ENCODE results near the gene RRP12. TPM values are rescaled to one million over a fixed set of nuclear protein-coding genes. Genes with fewer than 3 reads are reported as not detected.
"Not testable (repeated sequence)": the region's sequence is repeated elsewhere in the genome, so short reads cannot be mapped to it uniquely, and the experiment has no call there.

RRP12 gene
- total RNA-seq, 2 donors from 2014 or later, result 11.5 to 30.4 TPM

- no peak overlapping the region for H3K4me3 ChIP-seq
- no peak overlapping the region for H3K9ac ChIP-seq (ENCODE audit: low read depth in 2 of 2, low read length in 2 of 2)
- no peaks in the 10 kb centered on the region for H3K4me1 ChIP-seq
- TF ChIP-seq, protein P1, sequence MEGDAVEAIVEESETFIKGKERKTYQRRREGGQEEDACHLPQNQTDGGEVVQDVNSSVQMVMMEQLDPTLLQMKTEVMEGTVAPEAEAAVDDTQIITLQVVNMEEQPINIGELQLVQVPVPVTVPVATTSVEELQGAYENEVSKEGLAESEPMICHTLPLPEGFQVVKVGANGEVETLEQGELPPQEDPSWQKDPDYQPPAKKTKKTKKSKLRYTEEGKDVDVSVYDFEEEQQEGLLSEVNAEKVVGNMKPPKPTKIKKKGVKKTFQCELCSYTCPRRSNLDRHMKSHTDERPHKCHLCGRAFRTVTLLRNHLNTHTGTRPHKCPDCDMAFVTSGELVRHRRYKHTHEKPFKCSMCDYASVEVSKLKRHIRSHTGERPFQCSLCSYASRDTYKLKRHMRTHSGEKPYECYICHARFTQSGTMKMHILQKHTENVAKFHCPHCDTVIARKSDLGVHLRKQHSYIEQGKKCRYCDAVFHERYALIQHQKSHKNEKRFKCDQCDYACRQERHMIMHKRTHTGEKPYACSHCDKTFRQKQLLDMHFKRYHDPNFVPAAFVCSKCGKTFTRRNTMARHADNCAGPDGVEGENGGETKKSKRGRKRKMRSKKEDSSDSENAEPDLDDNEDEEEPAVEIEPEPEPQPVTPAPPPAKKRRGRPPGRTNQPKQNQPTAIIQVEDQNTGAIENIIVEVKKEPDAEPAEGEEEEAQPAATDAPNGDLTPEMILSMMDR (IDR thresholded peaks at IDR 0.05), result peak; percentile 28
- no peaks in the 10 kb centered on the region for H3K36me3 ChIP-seq
- H3K9me3 ChIP-seq, result no peaks in the 10 kb centered on the region
- no peaks in the 10 kb centered on the region for H3K27me3 ChIP-seq
- no peak overlapping the region for H3K27ac ChIP-seq
- DNase-seq, result peak; percentile 29
- intact Hi-C loops (cut with DNase I), result no loop called here
Observed at GRCh38 chr10:97355571-97355975, 45.6 kb downstream of the RRP12 start.

GRCh38 chr10:97353945-97354344, 47.2 kb downstream of the RRP12 start:
- Histone ChIP-seq H3K36me3 (no peaks in the 10 kb centered on the region), H3K9me3 (no peaks in the 10 kb centered on the region), H3K27ac (no peak overlapping the region), H3K4me1 (no peaks in the 10 kb centered on the region), H3K9ac (ENCODE audit: low read depth in 2 of 2, low read length in 2 of 2) (no peak overlapping the region), H3K27me3 (no peaks in the 10 kb centered on the region), H3K4me3 (no peak overlapping the region)
- TF ChIP-seq, protein P1 (IDR thresholded peaks at IDR 0.05), result no peak
- intact Hi-C loops (cut with DNase I), result no loop called here
- DNase-seq, result no peak

GRCh38 chr10:97349752-97350513, 51.2 kb downstream of the RRP12 start:
- TF ChIP-seq, protein P1 (IDR thresholded peaks at IDR 0.05), result no peak
- Histone ChIP-seq H3K27ac (no peak overlapping the region), H3K36me3 (no peaks in the 10 kb centered on the region), H3K4me1 (no peaks in the 10 kb centered on the region), H3K9me3 (no peaks in the 10 kb centered on the region), H3K4me3 (no peak overlapping the region), H3K9ac (ENCODE audit: low read depth in 2 of 2, low read length in 2 of 2) (no peak overlapping the region), H3K27me3 (no peaks in the 10 kb centered on the region)
- intact Hi-C loops (cut with DNase I), result no loop called here
- peak; percentile 25 for DNase-seq

- TF ChIP-seq, protein P1 (IDR thresholded peaks at IDR 0.05), result no peak
- intact Hi-C loops (cut with DNase I), result no loop called here
Observed at GRCh38 chr10:97347317-97347716, 53.8 kb downstream of the RRP12 start.

GRCh38 chr10:97343664-97344063, 57.5 kb downstream of the RRP12 start:
- H3K9me3 ChIP-seq; H3K36me3 ChIP-seq; H3K9ac ChIP-seq (ENCODE audit: low read depth in 2 of 2, low read length in 2 of 2); intact Hi-C loops (cut with DNase I); H3K27me3 ChIP-seq; H3K27ac ChIP-seq; DNase-seq; H3K4me1 ChIP-seq; H3K4me3 ChIP-seq: not testable (repeated sequence)

More at GRCh38 chr10:97347317-97347716, 53.8 kb downstream of the RRP12 start:
- no peaks in the 10 kb centered on the region for H3K27me3 ChIP-seq
- no peaks in the 10 kb centered on the region for H3K9me3 ChIP-seq
- no peaks in the 10 kb centered on the region for H3K36me3 ChIP-seq
- H3K4me1 ChIP-seq, result no peaks in the 10 kb centered on the region
- no peak overlapping the region for H3K9ac ChIP-seq (ENCODE audit: low read depth in 2 of 2, low read length in 2 of 2)
- no peak overlapping the region for H3K4me3 ChIP-seq
- no peak overlapping the region for H3K27ac ChIP-seq
- DNase-seq, result no peak

GRCh38 chr10:97341416-97341815, 59.7 kb downstream of the RRP12 start:
- Histone ChIP-seq H3K9ac (ENCODE audit: low read depth in 2 of 2, low read length in 2 of 2) (no peak overlapping the region), H3K4me3 (no peak overlapping the region), H3K9me3 (no peaks in the 10 kb centered on the region), H3K36me3 (no peaks in the 10 kb centered on the region), H3K27me3 (no peaks in the 10 kb centered on the region), H3K27ac (no peak overlapping the region), H3K4me1 (no peaks in the 10 kb centered on the region)
- TF ChIP-seq, protein P1 (IDR thresholded peaks at IDR 0.05), result no peak
- DNase-seq, result no peak
- intact Hi-C loops (cut with DNase I), result no loop called here

Data from colonic mucosa (tissue), 4 donors.